A673 (cell line): Measurements from ENCODE around the gene FNIP1.
"Not testable (repeated sequence)": the region's sequence is repeated elsewhere in the genome, so short reads cannot be mapped to it uniquely, and the experiment has no call there.

Source experiments
- EZH2 ChIP-seq: fragments of 200-600 bp; sonication (generic); IDR thresholded peaks from 2 replicates; pipeline ENCODE4 v1.6.1; 2017; ENCODE audit warnings: borderline replicate concordance, low read depth, mild to moderate bottlenecking, mixed read lengths, antibody characterized with exemption, low read length; ENCODE audit not compliant: poor library complexity, severe bottlenecking
- TF ChIP-seq, protein P1 (sequence below): fragments of 300-800, 200-600 bp; sonication (generic); conservative IDR thresholded peaks from 2 replicates; pipeline ENCODE4 v1.5.1; 2017; ENCODE audit warnings: low read depth, mild to moderate bottlenecking, antibody characterized with exemption, low read length, moderate library complexity, mixed read lengths

DNA sequence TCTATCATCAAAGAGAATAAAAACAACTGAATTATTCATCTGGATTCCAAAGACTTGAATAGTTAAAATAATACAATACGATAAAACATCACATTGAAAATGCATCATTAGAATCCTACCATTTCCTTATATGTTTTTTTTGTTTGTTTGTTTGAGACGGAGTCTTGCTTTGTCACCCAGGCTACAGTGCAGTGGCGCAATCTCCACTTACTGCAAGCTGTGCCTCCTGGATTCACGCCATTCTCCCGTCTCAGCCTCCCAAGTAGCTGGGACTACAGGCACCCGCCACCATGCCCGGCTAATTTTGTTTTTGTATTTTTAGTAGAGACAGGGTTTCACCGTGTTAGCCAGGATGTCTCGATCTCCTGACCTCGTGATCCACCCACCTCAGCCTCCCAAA, 118.5 kb downstream of the FNIP1 start:
- TF ChIP-seq, protein P1, sequence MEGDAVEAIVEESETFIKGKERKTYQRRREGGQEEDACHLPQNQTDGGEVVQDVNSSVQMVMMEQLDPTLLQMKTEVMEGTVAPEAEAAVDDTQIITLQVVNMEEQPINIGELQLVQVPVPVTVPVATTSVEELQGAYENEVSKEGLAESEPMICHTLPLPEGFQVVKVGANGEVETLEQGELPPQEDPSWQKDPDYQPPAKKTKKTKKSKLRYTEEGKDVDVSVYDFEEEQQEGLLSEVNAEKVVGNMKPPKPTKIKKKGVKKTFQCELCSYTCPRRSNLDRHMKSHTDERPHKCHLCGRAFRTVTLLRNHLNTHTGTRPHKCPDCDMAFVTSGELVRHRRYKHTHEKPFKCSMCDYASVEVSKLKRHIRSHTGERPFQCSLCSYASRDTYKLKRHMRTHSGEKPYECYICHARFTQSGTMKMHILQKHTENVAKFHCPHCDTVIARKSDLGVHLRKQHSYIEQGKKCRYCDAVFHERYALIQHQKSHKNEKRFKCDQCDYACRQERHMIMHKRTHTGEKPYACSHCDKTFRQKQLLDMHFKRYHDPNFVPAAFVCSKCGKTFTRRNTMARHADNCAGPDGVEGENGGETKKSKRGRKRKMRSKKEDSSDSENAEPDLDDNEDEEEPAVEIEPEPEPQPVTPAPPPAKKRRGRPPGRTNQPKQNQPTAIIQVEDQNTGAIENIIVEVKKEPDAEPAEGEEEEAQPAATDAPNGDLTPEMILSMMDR: not testable (repeated sequence)
- TF ChIP-seq EZH2: not testable (repeated sequence)
